ENCODE results near the gene ELFN1.

Gene ELFN1

DNA sequence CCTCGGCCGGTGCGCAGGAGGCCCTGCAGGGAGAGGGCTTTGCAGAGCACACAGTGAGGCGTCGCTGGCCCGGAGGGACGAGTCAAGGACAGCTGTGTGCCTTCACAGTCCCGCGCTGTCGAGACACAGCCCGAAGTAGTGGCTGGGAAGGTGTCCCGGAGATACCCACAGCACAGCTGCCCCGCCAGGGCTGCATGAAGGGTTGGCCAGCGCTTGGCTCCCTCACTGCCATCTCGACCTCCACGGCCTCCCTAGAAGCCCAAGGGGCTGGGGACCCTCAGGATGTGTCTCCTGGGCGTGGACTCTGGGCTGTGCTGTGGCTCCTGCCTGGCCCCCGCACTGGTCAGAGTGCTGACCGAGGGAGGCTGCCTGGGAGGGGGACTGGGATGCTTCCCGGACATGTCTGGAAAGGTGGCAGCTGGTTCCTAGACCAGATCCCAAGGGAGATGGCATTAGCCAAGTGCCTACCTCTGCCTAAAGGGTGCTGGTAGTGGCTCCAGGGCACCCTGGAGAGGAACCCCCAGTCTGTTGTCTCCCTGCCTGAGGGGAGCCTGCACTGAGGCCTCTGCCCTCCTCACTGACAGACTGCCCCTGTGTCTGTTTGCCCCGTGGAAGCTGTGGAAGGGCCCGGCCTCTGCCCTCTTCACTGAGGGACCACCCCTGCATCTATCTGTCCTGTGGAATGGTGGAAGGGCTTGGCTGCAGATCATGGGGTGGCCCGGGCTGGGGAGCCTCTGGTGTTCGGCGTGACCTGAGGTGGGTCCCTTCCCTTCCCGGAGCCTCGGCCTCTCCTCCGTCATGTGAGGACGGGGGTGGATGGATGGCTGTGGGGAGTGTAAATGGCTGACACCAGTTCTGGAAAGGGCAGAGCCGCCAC lies 5.8 kb downstream of the ELFN1 start:
- Histone ChIP-seq H3K4me3 (ENCODE audit: low read length in 2 of 2) (no peak overlapping the region), H3K27ac (ENCODE audit: low read depth in 2 of 2, low read length in 2 of 2) (no peak overlapping the region), H3K9ac (ENCODE audit: low read depth in 1 of 2, low read length in 2 of 2) (no peak overlapping the region), H3K9me3 (ENCODE audit: control insufficient read depth in 2 of 2, low read length in 2 of 2) (no peaks in the 10 kb centered on the region), H3K27me3 (ENCODE audit: control insufficient read depth in 2 of 2, insufficient read depth in 2 of 2, low read length in 2 of 2) (peaks cover 11 to 14% of the 10 kb centered on the region in 2 donors), H3K4me1 (ENCODE audit: control insufficient read depth in 2 of 2, insufficient read depth in 2 of 2, low read length in 2 of 2) (no peaks in the 10 kb centered on the region), H3K36me3 (ENCODE audit: control insufficient read depth in 2 of 2, insufficient read depth in 2 of 2, low read length in 2 of 2) (no peaks in the 10 kb centered on the region)

GRCh38 chr7:1676550-1677078 lies 6.5 kb downstream of the ELFN1 start:
- no peaks in the 10 kb centered on the region for H3K9me3 ChIP-seq (ENCODE audit: control insufficient read depth in 2 of 2, low read length in 2 of 2)
- no peaks in the 10 kb centered on the region for H3K4me1 ChIP-seq (ENCODE audit: control insufficient read depth in 2 of 2, insufficient read depth in 2 of 2, low read length in 2 of 2)
- no peak overlapping the region for H3K9ac ChIP-seq (ENCODE audit: low read depth in 1 of 2, low read length in 2 of 2)
- H3K27me3 ChIP-seq (ENCODE audit: control insufficient read depth in 2 of 2, insufficient read depth in 2 of 2, low read length in 2 of 2): peaks cover 5 to 9% of the 10 kb centered on the region in 2 donors
- no peaks in the 10 kb centered on the region for H3K36me3 ChIP-seq (ENCODE audit: control insufficient read depth in 2 of 2, insufficient read depth in 2 of 2, low read length in 2 of 2)
- no peak overlapping the region for H3K4me3 ChIP-seq (ENCODE audit: low read length in 2 of 2)
- H3K27ac ChIP-seq (ENCODE audit: low read depth in 2 of 2, low read length in 2 of 2): no peak overlapping the region

DNA sequence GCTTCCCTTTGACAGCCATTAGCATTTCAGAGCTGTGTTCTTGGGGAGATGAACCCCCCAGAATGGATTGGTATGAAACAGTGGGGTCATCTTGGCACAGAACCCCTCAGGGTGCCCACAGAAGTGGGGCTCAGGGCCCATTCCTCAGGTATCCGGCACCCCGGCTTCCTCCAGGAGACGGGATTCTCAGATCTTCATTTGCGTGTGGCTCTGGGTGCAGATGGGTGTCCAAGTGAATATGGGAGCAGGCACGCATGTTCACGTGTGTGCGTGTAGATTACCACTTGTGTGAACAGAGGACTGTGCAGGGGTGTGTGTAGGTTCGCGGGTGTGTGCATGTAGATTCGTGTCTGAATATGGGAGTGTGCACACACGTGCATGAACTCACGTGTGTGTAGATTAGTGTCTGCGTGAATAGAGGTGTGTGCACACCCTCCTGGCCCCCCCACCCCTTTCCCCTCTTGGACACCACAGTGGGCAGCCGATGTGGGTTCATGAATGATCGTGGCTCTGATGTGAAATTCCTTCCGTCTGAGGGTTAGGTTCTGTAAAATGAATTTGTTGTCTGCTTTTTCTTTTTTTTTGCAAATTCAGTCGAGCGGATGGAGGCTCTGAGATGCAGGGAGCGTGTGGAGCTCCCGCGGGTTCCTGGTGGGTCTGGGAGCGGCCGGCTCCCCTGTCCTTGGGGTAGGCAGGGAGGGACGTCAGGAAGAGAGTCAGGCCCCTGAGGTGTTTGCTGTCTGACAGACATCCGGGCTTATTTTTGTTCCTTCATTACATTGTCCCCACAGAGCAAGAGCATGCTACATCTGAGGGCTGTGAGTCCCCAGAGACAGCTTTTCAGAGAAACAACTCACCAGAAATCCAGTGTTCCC lies 7.4 kb downstream of the ELFN1 start:
- no peak overlapping the region for H3K4me3 ChIP-seq (ENCODE audit: low read length in 2 of 2)
- no peak overlapping the region for H3K27ac ChIP-seq (ENCODE audit: low read depth in 2 of 2, low read length in 2 of 2)
- no peaks in the 10 kb centered on the region for H3K36me3 ChIP-seq (ENCODE audit: control insufficient read depth in 2 of 2, insufficient read depth in 2 of 2, low read length in 2 of 2)
- H3K9me3 ChIP-seq (ENCODE audit: control insufficient read depth in 2 of 2, low read length in 2 of 2): no peaks in the 10 kb centered on the region
- peaks cover 0 to 4% of the 10 kb centered on the region in 2 donors for H3K27me3 ChIP-seq (ENCODE audit: control insufficient read depth in 2 of 2, insufficient read depth in 2 of 2, low read length in 2 of 2)
- H3K4me1 ChIP-seq (ENCODE audit: control insufficient read depth in 2 of 2, insufficient read depth in 2 of 2, low read length in 2 of 2): no peaks in the 10 kb centered on the region
- H3K9ac ChIP-seq (ENCODE audit: low read depth in 1 of 2, low read length in 2 of 2): no peak overlapping the region

GRCh38 chr7:1678081-1678543 lies 8.0 kb downstream of the ELFN1 start:
- Histone ChIP-seq H3K9me3 (ENCODE audit: control insufficient read depth in 2 of 2, low read length in 2 of 2) (no peaks in the 10 kb centered on the region), H3K4me3 (ENCODE audit: low read length in 2 of 2) (no peak overlapping the region), H3K4me1 (ENCODE audit: control insufficient read depth in 2 of 2, insufficient read depth in 2 of 2, low read length in 2 of 2) (no peaks in the 10 kb centered on the region), H3K27me3 (ENCODE audit: control insufficient read depth in 2 of 2, insufficient read depth in 2 of 2, low read length in 2 of 2) (peaks cover 0 to 4% of the 10 kb centered on the region in 2 donors), H3K36me3 (ENCODE audit: control insufficient read depth in 2 of 2, insufficient read depth in 2 of 2, low read length in 2 of 2) (no peaks in the 10 kb centered on the region), H3K9ac (ENCODE audit: low read depth in 1 of 2, low read length in 2 of 2) (no peak overlapping the region), H3K27ac (ENCODE audit: low read depth in 2 of 2, low read length in 2 of 2) (no peak overlapping the region)

GRCh38 chr7:1678571-1679325 lies 8.7 kb downstream of the ELFN1 start:
- Histone ChIP-seq H3K27me3 (ENCODE audit: control insufficient read depth in 2 of 2, insufficient read depth in 2 of 2, low read length in 2 of 2) (peaks cover 0 to 4% of the 10 kb centered on the region in 2 donors), H3K4me3 (ENCODE audit: low read length in 2 of 2) (no peak overlapping the region), H3K27ac (ENCODE audit: low read depth in 2 of 2, low read length in 2 of 2) (no peak overlapping the region), H3K9me3 (ENCODE audit: control insufficient read depth in 2 of 2, low read length in 2 of 2) (no peaks in the 10 kb centered on the region), H3K9ac (ENCODE audit: low read depth in 1 of 2, low read length in 2 of 2) (no peak overlapping the region), H3K4me1 (ENCODE audit: control insufficient read depth in 2 of 2, insufficient read depth in 2 of 2, low read length in 2 of 2) (no peaks in the 10 kb centered on the region), H3K36me3 (ENCODE audit: control insufficient read depth in 2 of 2, insufficient read depth in 2 of 2, low read length in 2 of 2) (no peaks in the 10 kb centered on the region)

DNA sequence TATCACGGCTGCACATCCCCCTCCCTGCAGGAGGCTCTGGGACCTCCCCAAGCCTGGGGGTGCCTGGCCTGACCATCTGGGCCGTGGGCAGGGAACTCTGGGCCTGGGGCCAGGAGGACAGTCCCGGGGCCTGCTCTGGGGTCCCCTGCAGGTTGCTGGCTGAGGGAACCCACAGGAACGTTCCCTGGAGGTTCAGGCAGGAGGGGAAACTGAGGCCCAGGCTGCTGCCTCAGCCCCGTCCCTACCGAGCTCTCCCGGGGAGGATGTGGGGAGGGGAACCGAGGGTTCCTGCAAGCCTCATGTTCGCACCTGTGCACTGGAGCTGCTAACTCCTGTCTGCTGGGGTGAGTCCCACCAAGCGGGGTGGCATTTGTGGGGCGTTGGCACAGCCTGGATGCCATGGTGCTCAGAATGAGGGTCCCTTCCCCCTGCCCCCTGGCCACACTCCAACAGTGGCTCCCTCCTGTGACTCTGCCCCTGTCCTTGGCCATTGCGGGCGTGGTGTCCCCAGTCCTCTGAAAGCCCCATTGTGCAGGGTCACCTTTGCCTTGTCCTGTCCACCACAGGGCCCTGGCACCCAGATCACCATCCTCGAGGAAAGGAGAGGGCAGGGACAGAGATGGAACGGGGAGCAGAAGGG lies 9.4 kb downstream of the ELFN1 start:
- Histone ChIP-seq H3K9me3 (ENCODE audit: control insufficient read depth in 2 of 2, low read length in 2 of 2) (peaks cover 0 to 2% of the 10 kb centered on the region in 2 donors), H3K4me3 (ENCODE audit: low read length in 2 of 2) (no peak overlapping the region), H3K36me3 (ENCODE audit: control insufficient read depth in 2 of 2, insufficient read depth in 2 of 2, low read length in 2 of 2) (no peaks in the 10 kb centered on the region), H3K9ac (ENCODE audit: low read depth in 1 of 2, low read length in 2 of 2) (no peak overlapping the region), H3K27ac (ENCODE audit: low read depth in 2 of 2, low read length in 2 of 2) (no peak overlapping the region), H3K4me1 (ENCODE audit: control insufficient read depth in 2 of 2, insufficient read depth in 2 of 2, low read length in 2 of 2) (no peaks in the 10 kb centered on the region), H3K27me3 (ENCODE audit: control insufficient read depth in 2 of 2, insufficient read depth in 2 of 2, low read length in 2 of 2) (peaks cover 0 to 4% of the 10 kb centered on the region in 2 donors)

- no peaks in the 10 kb centered on the region for H3K4me1 ChIP-seq (ENCODE audit: control insufficient read depth in 2 of 2, insufficient read depth in 2 of 2, low read length in 2 of 2)
- H3K36me3 ChIP-seq (ENCODE audit: control insufficient read depth in 2 of 2, insufficient read depth in 2 of 2, low read length in 2 of 2): no peaks in the 10 kb centered on the region
- H3K9ac ChIP-seq (ENCODE audit: low read depth in 1 of 2, low read length in 2 of 2): no peak overlapping the region
- no peak overlapping the region for H3K27ac ChIP-seq (ENCODE audit: low read depth in 2 of 2, low read length in 2 of 2)
- H3K9me3 ChIP-seq (ENCODE audit: control insufficient read depth in 2 of 2, low read length in 2 of 2): peaks cover 3 to 6% of the 10 kb centered on the region in 2 donors
- H3K4me3 ChIP-seq (ENCODE audit: low read length in 2 of 2): no peak overlapping the region
- peaks cover 0 to 4% of the 10 kb centered on the region in 2 donors for H3K27me3 ChIP-seq (ENCODE audit: control insufficient read depth in 2 of 2, insufficient read depth in 2 of 2, low read length in 2 of 2)
Measured at GRCh38 chr7:1679966-1680730, 10.1 kb downstream of the ELFN1 start.

GRCh38 chr7:1681581-1681980 lies 11.5 kb downstream of the ELFN1 start:
- Histone ChIP-seq H3K36me3 (ENCODE audit: control insufficient read depth in 2 of 2, insufficient read depth in 2 of 2, low read length in 2 of 2) (no peaks in the 10 kb centered on the region), H3K4me1 (ENCODE audit: control insufficient read depth in 2 of 2, insufficient read depth in 2 of 2, low read length in 2 of 2) (no peaks in the 10 kb centered on the region), H3K9me3 (ENCODE audit: control insufficient read depth in 2 of 2, low read length in 2 of 2) (peaks cover 5 to 7% of the 10 kb centered on the region in 2 donors), H3K27ac (ENCODE audit: low read depth in 2 of 2, low read length in 2 of 2) (no peak overlapping the region), H3K4me3 (ENCODE audit: low read length in 2 of 2) (no peak overlapping the region), H3K9ac (ENCODE audit: low read depth in 1 of 2, low read length in 2 of 2) (no peak overlapping the region), H3K27me3 (ENCODE audit: control insufficient read depth in 2 of 2, insufficient read depth in 2 of 2, low read length in 2 of 2) (peaks cover 0 to 4% of the 10 kb centered on the region in 2 donors)

Data from mucosa of rectum (tissue), 2 donors.